Measurements from ENCODE around the gene GPRIN3.

DNA sequence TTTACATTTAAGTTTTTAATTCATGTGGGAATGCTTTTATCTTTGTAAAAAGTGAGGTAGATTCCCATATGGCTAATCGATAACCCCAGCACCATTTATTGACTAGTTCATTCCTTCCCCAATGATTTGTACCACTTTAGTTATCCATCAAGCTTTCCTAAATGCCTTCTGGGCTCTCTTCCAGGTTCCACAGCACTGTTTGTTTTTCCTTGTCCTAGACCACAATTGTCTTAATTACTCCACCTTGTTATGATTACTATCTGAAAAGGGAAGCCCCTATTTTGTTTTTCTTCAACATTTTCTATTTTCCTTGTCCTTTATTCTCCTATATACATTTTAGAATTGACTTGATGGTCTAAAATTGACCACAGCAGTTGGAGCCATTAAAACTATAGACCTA lies 48.5 kb upstream of the GPRIN3 start:
- TF ChIP-seq, protein P1, sequence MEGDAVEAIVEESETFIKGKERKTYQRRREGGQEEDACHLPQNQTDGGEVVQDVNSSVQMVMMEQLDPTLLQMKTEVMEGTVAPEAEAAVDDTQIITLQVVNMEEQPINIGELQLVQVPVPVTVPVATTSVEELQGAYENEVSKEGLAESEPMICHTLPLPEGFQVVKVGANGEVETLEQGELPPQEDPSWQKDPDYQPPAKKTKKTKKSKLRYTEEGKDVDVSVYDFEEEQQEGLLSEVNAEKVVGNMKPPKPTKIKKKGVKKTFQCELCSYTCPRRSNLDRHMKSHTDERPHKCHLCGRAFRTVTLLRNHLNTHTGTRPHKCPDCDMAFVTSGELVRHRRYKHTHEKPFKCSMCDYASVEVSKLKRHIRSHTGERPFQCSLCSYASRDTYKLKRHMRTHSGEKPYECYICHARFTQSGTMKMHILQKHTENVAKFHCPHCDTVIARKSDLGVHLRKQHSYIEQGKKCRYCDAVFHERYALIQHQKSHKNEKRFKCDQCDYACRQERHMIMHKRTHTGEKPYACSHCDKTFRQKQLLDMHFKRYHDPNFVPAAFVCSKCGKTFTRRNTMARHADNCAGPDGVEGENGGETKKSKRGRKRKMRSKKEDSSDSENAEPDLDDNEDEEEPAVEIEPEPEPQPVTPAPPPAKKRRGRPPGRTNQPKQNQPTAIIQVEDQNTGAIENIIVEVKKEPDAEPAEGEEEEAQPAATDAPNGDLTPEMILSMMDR (IDR thresholded peaks at IDR 0.05), result no peak
- no peak for TF ChIP-seq POLR2A (IDR thresholded peaks at IDR 0.05)
- no peak for TF ChIP-seq POLR2AphosphoS5 (IDR thresholded peaks at IDR 0.05)

Data from upper lobe of left lung (tissue), 4 donors.